NCI-H2227 treated with DMSO at 0.1 percent for 48 hours (cell line): ENCODE measurements around the gene CDH4.
"Not testable (repeated sequence)": the region's sequence is repeated elsewhere in the genome, so short reads cannot be mapped to it uniquely, and the experiment has no call there.

ENCODE experiments used
- DNase-seq: peaks from one replicate; lab custom pipeline; 2025; lab: John Stamatoyannopoulos, UW

Gene CDH4

GRCh38 chr20:61419010-61419409, 166.9 kb downstream of the CDH4 start:
- no peak for DNase-seq

- no peak for DNase-seq
Observed at GRCh38 chr20:61419501-61419900, 167.4 kb downstream of the CDH4 start.

GRCh38 chr20:61420056-61420455, 168.0 kb downstream of the CDH4 start:
- no peak for DNase-seq

GRCh38 chr20:61420781-61421180, 168.7 kb downstream of the CDH4 start:
- no peak for DNase-seq

GRCh38 chr20:61422636-61423425, 170.8 kb downstream of the CDH4 start:
- no peak for DNase-seq

- no peak for DNase-seq
Observed at GRCh38 chr20:61424011-61424627, 172.1 kb downstream of the CDH4 start.

- no peak for DNase-seq
Observed at GRCh38 chr20:61424628-61425420, 172.8 kb downstream of the CDH4 start.

GRCh38 chr20:61425541-61425991, 173.5 kb downstream of the CDH4 start:
- DNase-seq: not testable (repeated sequence)

- DNase-seq: no peak
Observed at GRCh38 chr20:61426352-61426751, 174.3 kb downstream of the CDH4 start.

- no peak for DNase-seq
Observed at GRCh38 chr20:61429458-61430227, 177.6 kb downstream of the CDH4 start.

- DNase-seq: peak; percentile 42
Observed at GRCh38 chr20:61430228-61430624, 178.2 kb downstream of the CDH4 start.

GRCh38 chr20:61433176-61433575, 181.1 kb downstream of the CDH4 start:
- DNase-seq: no peak

- DNase-seq: no peak
Observed at GRCh38 chr20:61433816-61434215, 181.8 kb downstream of the CDH4 start.

GRCh38 chr20:61434341-61434781, 182.3 kb downstream of the CDH4 start:
- DNase-seq: peak; percentile 41

GRCh38 chr20:61435184-61435822, 183.2 kb downstream of the CDH4 start:
- DNase-seq: no peak

GRCh38 chr20:61435823-61436220, 183.8 kb downstream of the CDH4 start:
- DNase-seq: no peak

GRCh38 chr20:61436283-61436666, 184.2 kb downstream of the CDH4 start:
- no peak for DNase-seq

GRCh38 chr20:61436667-61437279, 184.7 kb downstream of the CDH4 start:
- peak; percentile 91 for DNase-seq

- peak; percentile 87 for DNase-seq
Observed at GRCh38 chr20:61437280-61438206, 185.5 kb downstream of the CDH4 start.

- DNase-seq: no peak
Observed at GRCh38 chr20:61438285-61438684, 186.2 kb downstream of the CDH4 start.
